SU-DHL-6 (cell line): Measurements from ENCODE around the gene GHR.

Source experiments
- CTCF ChIP-seq: fragments of 200-600 bp; sonication (generic); IDR thresholded peaks from one replicate; pipeline ENCODE4 v1.5.1; 2017; ENCODE audit warnings: antibody characterized with exemption, mild to moderate bottlenecking, low read length, moderate library complexity; ENCODE audit not compliant: insufficient read depth, poor library complexity, severe bottlenecking
- EZH2phosphoT487 ChIP-seq: fragments of 200-600 bp; sonication (generic), shearing (Covaris generic); conservative IDR thresholded peaks from 2 replicates; pipeline ENCODE4 v1.6.1; 2018; ENCODE audit warnings: mild to moderate bottlenecking, antibody characterized with exemption, low read length, moderate library complexity, mixed read lengths

DNA sequence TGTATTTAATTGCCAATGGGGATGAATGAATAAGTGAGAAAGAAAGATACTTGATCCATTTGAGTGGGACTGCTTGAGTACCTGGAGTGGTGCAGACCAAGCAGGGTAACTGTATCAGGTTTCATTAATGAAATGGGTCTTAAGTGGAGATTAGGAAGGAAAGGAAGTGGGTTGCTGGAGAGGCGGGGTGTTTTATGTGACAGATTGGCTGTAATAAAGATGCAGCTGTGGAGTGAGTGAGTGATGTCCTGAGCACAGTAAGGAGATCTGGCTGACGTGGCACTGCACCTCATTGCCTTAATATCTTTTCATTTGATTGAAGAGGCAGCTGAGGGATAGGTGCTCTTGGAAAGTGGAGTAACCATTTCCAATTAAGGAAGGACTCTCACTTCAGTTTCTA lies 172.4 kb downstream of the GHR start:
- no peak for TF ChIP-seq CTCF
- no peak for TF ChIP-seq EZH2phosphoT487
